Neural progenitor cell (in vitro differentiated cells): ENCODE data around the gene NUBP2. TPM values are rescaled to one million over a fixed set of nuclear protein-coding genes. Genes with fewer than 3 reads are reported as not detected.

ENCODE experiments used
- DNase-seq: peaks from one replicate; pipeline ENCODE4 v3.0.0-alpha.2; 2016; ENCODE audit warnings: low spot score
- H2AFZ ChIP-seq: fragments of 200-600 bp; sonication (generic); replicated peaks from 2 replicates; pipeline ENCODE4 v1.6.1; 2016; ENCODE audit warnings: antibody characterized with exemption
- H3F3A ChIP-seq: fragments of 200-600 bp; sonication (generic); 2 replicates; pipeline ENCODE4 v1.6.1; 2016; ENCODE audit warnings: antibody characterized with exemption, low read depth
- H3K27ac ChIP-seq: fragments of 200-600 bp; sonication (generic); 2 replicates; pipeline ENCODE4 v1.5.1; 2016; ENCODE audit warnings: mild to moderate bottlenecking
- H3K27me3 ChIP-seq: fragments of 200-600 bp; sonication (generic); 2 replicates; pipeline ENCODE4 v1.6.1; 2016; ENCODE audit warnings: mild to moderate bottlenecking, moderate library complexity
- H3K36me3 ChIP-seq: fragments of 200-600 bp; sonication (generic); 2 replicates; pipeline ENCODE4 v1.5.1; 2016
- H3K4me1 ChIP-seq: fragments of 200-600 bp; sonication (generic); 2 replicates; pipeline ENCODE4 v1.6.1; 2016; ENCODE audit warnings: mixed run types
- H3K4me2 ChIP-seq: fragments of 200-600 bp; sonication (generic); 2 replicates; pipeline ENCODE4 v1.6.1; 2016
- H3K4me3 ChIP-seq: fragments of 200-600 bp; sonication (generic); 2 replicates; pipeline ENCODE4 v1.5.1; 2016
- H3K79me2 ChIP-seq: fragments of 200-600 bp; sonication (generic); 2 replicates; pipeline ENCODE4 v1.6.1; 2016; ENCODE audit warnings: low read depth
- H3K9ac ChIP-seq: fragments of 200-600 bp; sonication (generic); 2 replicates; pipeline ENCODE4 v1.6.1; 2016
- H3K9me3 ChIP-seq: fragments of 200-600 bp; sonication (generic); 2 replicates; pipeline ENCODE4 v1.5.1; 2016; ENCODE audit warnings: low read depth
- H4K20me1 ChIP-seq: fragments of 200-600 bp; sonication (generic); 2 replicates; pipeline ENCODE4 v1.6.1; 2016; ENCODE audit warnings: low read depth
- H3K27ac Mint-ChIP-seq: 3 replicates; pipeline ENCODE4 v1.8.0; 2021; ENCODE audit warnings: mixed read lengths
- H3K27me3 Mint-ChIP-seq: 2 replicates; pipeline ENCODE4 v1.8.0; 2022; ENCODE audit warnings: low read depth, mild to moderate bottlenecking, inconsistent platforms, moderate library complexity, mixed read lengths; ENCODE audit not compliant: insufficient read depth
- H3K36me3 Mint-ChIP-seq: 3 replicates; pipeline ENCODE4 v1.8.0; 2021; ENCODE audit warnings: mixed read lengths
- H3K4me1 Mint-ChIP-seq: 3 replicates; pipeline ENCODE4 v1.8.0; 2021; ENCODE audit warnings: mixed read lengths
- H3K4me3 Mint-ChIP-seq: 3 replicates; pipeline ENCODE4 v1.8.0; 2021; ENCODE audit warnings: mild to moderate bottlenecking, moderate library complexity, mixed read lengths
- H3K9me3 Mint-ChIP-seq: 3 replicates; pipeline ENCODE4 v1.8.0; 2020; ENCODE audit warnings: mixed read lengths
- EZH2 ChIP-seq: fragments of 200-600 bp; sonication (generic); IDR thresholded peaks from 2 replicates; pipeline ENCODE4 v1.6.1; 2017; ENCODE audit warnings: antibody characterized with exemption, mild to moderate bottlenecking, moderate library complexity
- EZH2phosphoT487 ChIP-seq: fragments of 200-600 bp; sonication (generic); IDR thresholded peaks from 2 replicates; pipeline ENCODE4 v1.6.1; 2017; ENCODE audit warnings: antibody characterized with exemption
- total RNA-seq: library from RNA; depleted of rRNA; stranded (reverse); fragments of >200 nt; gene quantifications from 2 replicates; pipeline ENCODE4 v1.2.3, GENCODE V29; 2015; ENCODE audit warnings: low replicate concordance
- TF ChIP-seq, protein P1 (sequence below): fragments of 200-600 bp; sonication (generic); IDR thresholded peaks from 2 replicates; pipeline ENCODE4 v1.5.1; 2017; ENCODE audit warnings: antibody characterized with exemption, mild to moderate bottlenecking

Gene NUBP2
- total RNA-seq, 1 donor from 2014 or later = 22.8 TPM

GRCh38 chr16:1777375-1778199 lies 5.2 kb upstream of the NUBP2 start:
- Mint-ChIP-seq H3K4me1 (peaks cover 11% of the 10 kb centered on the region), H3K27ac (no peak overlapping the region), H3K4me3 (no peak overlapping the region), H3K36me3 (no peaks in the 10 kb centered on the region), H3K27me3 (peaks cover 5% of the 10 kb centered on the region), H3K9me3 (no peaks in the 10 kb centered on the region)
- H3K79me2 ChIP-seq = peaks cover 31% of the 10 kb centered on the region
- peaks cover 11% of the 10 kb centered on the region for H3K4me1 ChIP-seq
- peaks cover 11% of the 10 kb centered on the region for H3F3A ChIP-seq
- H4K20me1 ChIP-seq = peaks cover 39% of the 10 kb centered on the region
- no peaks in the 10 kb centered on the region for H3K9me3 ChIP-seq
- H3K9ac ChIP-seq = no peak overlapping the region
- no peaks in the 10 kb centered on the region for H3K27me3 ChIP-seq
- no peaks in the 10 kb centered on the region for H3K36me3 ChIP-seq
- H3K27ac ChIP-seq = no peak overlapping the region
- no peak overlapping the region for H2AFZ ChIP-seq
- H3K4me3 ChIP-seq = no peak overlapping the region
- no peak overlapping the region for H3K4me2 ChIP-seq
- no peak for DNase-seq
- TF ChIP-seq, protein P1, sequence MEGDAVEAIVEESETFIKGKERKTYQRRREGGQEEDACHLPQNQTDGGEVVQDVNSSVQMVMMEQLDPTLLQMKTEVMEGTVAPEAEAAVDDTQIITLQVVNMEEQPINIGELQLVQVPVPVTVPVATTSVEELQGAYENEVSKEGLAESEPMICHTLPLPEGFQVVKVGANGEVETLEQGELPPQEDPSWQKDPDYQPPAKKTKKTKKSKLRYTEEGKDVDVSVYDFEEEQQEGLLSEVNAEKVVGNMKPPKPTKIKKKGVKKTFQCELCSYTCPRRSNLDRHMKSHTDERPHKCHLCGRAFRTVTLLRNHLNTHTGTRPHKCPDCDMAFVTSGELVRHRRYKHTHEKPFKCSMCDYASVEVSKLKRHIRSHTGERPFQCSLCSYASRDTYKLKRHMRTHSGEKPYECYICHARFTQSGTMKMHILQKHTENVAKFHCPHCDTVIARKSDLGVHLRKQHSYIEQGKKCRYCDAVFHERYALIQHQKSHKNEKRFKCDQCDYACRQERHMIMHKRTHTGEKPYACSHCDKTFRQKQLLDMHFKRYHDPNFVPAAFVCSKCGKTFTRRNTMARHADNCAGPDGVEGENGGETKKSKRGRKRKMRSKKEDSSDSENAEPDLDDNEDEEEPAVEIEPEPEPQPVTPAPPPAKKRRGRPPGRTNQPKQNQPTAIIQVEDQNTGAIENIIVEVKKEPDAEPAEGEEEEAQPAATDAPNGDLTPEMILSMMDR = no peak
- TF ChIP-seq EZH2phosphoT487 = no peak
- TF ChIP-seq EZH2 = no peak

- H3K27me3 ChIP-seq = no peaks in the 10 kb centered on the region
- H3K4me3 ChIP-seq = no peak overlapping the region
- no peak overlapping the region for H2AFZ ChIP-seq
- H3K4me1 ChIP-seq = peaks cover 11% of the 10 kb centered on the region
- no peaks in the 10 kb centered on the region for H3K9me3 Mint-ChIP-seq
- no peak overlapping the region for H3K4me2 ChIP-seq
- no peaks in the 10 kb centered on the region for H3K36me3 Mint-ChIP-seq
- no peaks in the 10 kb centered on the region for H3K36me3 ChIP-seq
- peaks cover 9% of the 10 kb centered on the region for H3K27me3 Mint-ChIP-seq
- TF ChIP-seq, protein P1 = no peak
- TF ChIP-seq EZH2phosphoT487 (no peak), EZH2 (no peak)
- H3F3A ChIP-seq = peaks cover 15% of the 10 kb centered on the region
- DNase-seq = no peak
- H4K20me1 ChIP-seq = peaks cover 43% of the 10 kb centered on the region
- H3K4me1 Mint-ChIP-seq = peaks cover 15% of the 10 kb centered on the region
- no peaks in the 10 kb centered on the region for H3K9me3 ChIP-seq
- H3K9ac ChIP-seq = no peak overlapping the region
- peaks cover 33% of the 10 kb centered on the region for H3K79me2 ChIP-seq
- H3K4me3 Mint-ChIP-seq = no peak overlapping the region
- no peak overlapping the region for H3K27ac Mint-ChIP-seq
- H3K27ac ChIP-seq = no peak overlapping the region
Observed at GRCh38 chr16:1778200-1779179, 4.3 kb upstream of the NUBP2 start.

DNA sequence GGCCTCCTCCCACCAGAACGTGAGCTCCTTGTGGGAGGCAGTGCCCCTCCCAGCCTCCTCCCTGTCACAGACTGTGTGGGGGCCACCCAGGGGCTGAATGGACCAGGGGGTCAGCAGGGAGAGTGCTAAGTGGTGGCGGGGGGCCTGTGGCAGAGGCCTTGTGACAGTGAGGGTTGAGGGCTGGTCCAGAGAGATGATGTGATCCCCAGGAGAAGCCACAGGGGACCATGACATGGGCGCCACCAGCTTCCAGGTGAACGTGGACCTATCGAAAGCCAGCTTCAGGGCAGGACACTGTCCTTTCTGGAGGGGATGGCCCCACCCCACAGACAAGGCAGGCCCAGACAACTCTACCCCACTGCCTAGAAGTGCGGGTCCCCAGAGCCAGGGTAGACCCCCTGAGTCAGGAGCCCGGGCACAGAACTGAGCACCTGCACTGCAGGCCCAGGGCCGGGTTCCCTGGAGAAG lies 3.5 kb upstream of the NUBP2 start:
- H3F3A ChIP-seq = peaks cover 16% of the 10 kb centered on the region
- H3K36me3 ChIP-seq = no peaks in the 10 kb centered on the region
- Mint-ChIP-seq H3K9me3 (no peaks in the 10 kb centered on the region), H3K27me3 (peaks cover 9% of the 10 kb centered on the region), H3K27ac (no peak overlapping the region), H3K4me1 (peaks cover 12% of the 10 kb centered on the region), H3K4me3 (no peak overlapping the region), H3K36me3 (no peaks in the 10 kb centered on the region)
- H3K27me3 ChIP-seq = no peaks in the 10 kb centered on the region
- peaks cover 35% of the 10 kb centered on the region for H3K79me2 ChIP-seq
- H3K27ac ChIP-seq = no peak overlapping the region
- H4K20me1 ChIP-seq = peaks cover 47% of the 10 kb centered on the region
- no peaks in the 10 kb centered on the region for H3K9me3 ChIP-seq
- H2AFZ ChIP-seq = no peak overlapping the region
- DNase-seq = no peak
- H3K4me1 ChIP-seq = peaks cover 7% of the 10 kb centered on the region
- H3K9ac ChIP-seq = no peak overlapping the region
- TF ChIP-seq EZH2 (no peak), EZH2phosphoT487 (no peak)
- TF ChIP-seq, protein P1 = no peak
- H3K4me2 ChIP-seq = no peak overlapping the region
- H3K4me3 ChIP-seq = no peak overlapping the region
